Amniotic epithelial cell (primary cell): ENCODE measurements around the gene TMEM114.

Experiments used
- DNase-seq: peaks from one replicate; pipeline ENCODE4 v3.0.0-alpha.2; 2010; ENCODE audit warnings: low read depth

TMEM114 gene

DNA sequence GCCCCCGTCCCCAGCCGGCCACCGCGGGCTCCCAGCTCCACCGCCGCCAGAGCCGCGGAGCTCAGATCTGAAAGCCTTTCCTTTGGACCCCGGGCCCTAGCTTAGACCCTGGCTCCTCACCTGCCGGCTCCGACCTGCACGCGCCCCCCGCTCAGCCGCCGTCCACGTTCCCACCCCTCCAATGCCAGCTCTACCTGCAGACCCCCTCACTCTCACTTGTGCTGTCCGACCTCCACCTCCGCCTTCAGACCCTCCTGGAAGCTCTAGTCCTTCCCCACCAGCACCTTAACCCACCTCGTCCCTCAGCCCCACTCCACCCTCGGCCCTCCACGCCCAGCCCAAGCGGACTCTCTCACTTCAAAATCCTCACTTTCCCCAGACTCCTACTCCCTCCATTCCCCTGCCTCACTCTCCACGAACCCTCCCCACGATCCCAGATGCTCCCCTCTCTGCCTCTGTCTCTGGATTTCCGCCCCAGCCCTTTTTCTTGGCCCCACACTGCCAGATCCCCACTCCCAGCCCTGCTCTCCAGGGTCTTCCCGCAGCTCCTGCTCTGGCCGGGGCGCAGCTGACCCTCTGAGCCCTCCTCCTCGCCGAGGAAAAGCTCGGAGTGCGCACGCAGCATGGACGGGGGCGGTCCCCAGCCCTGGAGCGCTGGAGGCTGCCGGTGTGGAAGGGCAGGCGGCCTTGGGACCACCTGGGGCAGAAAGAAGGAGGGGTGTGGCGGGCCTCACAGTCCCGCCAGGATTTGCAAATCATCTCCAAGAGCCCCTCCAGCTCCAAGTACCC, at the start of gene TMEM114:
TMEM114 (minus strand) TSS at position 612 of the 789 bp plus-strand sequence. CDS start 673 bp downstream, outside the sequence.
- no peak for DNase-seq

DNA sequence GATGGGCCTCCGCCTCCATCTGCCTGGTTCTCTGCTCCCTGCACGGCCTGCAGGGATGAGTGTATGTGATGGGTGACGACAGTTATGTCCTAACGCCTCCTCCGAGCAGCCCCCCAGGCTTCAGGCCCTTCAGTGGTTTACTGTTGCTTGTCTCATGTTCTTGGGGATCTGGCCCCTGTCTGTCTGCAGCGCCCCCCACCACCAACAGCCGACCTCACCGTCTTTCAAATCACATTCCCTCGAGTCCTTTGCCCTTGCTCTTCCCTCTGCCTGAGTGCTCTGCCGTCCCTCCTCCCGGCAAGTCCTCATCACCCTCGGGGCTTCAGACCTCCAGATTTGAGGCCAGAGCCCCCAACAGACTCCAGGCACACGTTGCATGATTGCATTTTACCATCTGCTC, 49.4 kb upstream of the TMEM114 start:
- DNase-seq = no peak

DNA sequence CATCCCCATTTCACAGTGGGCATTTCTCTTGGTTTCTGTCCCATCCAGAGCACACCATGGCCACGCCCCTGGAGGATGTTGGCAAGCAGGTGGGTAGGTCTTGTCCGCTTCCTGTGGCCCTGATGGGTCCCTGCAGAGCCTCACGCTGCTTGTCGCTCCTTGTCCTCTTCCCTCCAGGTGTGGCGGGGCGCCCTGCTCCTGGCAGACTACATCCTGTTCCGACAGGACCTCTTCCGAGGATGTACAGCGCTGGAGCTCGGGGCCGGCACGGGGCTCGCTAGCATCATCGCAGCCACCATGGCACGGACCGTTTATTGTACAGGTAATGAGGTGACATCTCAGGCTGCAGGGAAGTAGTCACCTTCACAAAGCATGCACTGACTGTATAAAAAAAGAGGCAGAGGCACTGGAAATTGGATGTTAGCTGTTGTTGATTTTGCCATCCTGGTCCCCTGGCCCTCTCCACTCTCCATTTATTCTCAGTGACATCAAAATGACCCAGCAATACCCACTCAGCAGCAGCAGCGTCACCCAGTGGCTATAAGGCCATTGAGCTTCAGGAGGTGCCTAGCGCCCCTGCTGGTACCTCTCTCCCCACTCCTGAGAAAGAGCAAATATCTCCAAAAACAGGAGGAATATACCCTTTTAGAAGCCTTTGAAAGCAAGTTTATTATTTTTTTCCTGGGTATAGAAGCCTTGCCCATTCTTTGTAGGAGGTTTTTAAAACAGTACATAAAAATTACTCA, 44.9 kb upstream of the TMEM114 start:
- DNase-seq = peak; percentile 24

DNA sequence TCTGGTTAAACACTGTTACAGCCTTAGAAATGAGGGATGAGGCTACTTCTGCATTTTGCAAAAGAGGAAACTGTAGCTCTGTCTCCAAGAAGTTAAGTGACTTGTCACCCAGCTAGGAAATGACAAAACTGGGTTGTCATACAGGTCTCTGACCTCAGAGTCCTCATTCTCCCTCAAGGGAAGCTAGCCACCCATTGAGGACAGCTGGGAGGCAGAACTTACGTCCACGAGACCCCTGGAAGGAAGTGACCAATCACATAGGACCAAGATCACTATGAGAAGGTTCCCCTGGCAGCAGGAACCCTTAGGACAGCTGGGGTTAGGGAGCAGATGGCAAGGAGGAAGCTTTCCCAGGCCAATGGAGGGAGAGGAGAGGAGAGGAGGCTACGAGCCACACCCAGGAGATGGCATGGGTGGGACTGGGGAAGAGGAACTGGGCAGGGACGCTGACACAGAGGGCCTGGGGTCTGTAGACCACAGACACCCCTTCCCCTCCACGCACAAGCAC, 42.4 kb upstream of the TMEM114 start:
- DNase-seq = no peak

DNA sequence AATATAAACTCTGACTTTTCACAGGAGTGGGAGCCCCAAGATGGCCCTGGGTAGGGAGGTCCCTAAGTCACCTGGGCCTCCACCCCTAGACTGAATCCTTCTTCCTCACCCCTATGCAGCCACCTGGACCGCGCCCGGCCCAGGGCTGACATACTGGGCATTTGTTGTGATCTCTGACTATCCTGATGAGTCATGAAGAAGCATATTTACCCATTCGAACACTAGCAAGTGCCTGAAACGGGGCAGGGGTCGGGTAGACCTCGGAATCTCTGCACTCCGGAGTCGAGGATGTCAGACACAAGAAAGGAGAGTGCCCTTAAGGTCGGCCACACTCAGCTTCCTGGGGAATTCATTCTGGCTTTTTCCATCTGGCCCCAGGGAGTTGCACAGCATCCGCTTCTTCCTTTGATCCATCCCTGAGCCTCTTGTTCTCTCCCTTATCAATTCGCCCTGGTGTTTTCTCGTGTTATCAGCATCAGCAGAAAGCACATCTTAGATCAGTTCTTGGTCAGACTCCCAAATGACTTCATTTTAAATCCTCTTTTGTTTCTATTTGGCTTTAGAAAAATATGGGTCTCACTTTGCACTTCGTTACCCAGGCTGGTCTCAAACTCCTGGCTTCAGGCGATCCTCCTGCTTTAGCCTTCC, 41.6 kb upstream of the TMEM114 start:
- no peak for DNase-seq

DNA sequence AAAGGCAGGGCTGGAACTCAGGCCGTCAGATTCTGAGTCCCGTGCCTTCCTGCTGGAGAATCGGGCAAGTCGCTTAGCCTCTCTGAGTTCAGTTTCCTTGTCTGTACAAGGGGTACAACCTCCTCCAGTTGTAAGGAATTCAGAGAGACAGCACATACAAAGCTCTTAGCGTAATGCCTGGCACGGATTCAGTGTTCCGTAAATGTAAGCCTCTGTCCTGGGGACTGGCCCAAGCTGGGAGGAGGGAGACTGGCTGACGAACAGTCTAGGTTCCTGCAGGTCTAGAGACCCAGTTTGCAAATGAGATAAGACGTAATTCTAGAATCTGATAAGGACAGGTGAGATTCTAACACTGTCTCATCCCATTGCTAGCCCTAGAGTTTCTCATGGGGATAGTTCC, 41.1 kb upstream of the TMEM114 start:
- no peak for DNase-seq

DNA sequence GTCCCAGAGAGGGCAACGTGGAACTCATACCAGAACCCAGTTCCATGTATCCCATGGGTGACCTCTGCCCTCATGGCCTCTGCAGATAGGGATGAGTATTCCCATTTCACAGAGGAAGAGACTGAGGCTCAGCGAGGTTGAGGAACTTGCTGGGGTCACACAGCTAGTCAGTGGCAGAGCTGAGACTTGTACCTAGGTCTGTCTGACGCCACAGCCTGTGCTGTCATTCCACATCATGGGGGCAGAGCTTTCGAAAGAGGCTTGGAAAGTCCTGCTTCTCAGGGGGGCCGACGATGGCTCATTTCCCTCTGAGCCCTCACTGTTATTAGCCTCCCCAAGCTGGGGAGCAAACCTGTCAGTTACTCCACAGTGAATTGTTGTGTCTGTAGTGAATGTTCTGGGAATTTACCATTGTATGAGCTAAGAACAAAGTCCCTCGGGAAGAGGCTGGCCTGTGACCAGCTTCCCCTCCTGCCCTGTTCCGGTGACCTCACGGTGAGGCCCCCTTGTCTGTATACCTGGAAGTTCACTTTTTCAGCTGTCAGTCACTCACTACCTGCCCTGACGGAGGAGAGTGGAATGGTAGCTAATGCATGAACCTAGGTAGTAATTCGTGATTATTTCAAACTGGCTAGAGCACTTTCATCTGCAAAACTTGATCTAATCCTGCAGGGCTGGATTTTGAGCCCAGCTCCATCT, 40.1 kb upstream of the TMEM114 start:
- no peak for DNase-seq

DNA sequence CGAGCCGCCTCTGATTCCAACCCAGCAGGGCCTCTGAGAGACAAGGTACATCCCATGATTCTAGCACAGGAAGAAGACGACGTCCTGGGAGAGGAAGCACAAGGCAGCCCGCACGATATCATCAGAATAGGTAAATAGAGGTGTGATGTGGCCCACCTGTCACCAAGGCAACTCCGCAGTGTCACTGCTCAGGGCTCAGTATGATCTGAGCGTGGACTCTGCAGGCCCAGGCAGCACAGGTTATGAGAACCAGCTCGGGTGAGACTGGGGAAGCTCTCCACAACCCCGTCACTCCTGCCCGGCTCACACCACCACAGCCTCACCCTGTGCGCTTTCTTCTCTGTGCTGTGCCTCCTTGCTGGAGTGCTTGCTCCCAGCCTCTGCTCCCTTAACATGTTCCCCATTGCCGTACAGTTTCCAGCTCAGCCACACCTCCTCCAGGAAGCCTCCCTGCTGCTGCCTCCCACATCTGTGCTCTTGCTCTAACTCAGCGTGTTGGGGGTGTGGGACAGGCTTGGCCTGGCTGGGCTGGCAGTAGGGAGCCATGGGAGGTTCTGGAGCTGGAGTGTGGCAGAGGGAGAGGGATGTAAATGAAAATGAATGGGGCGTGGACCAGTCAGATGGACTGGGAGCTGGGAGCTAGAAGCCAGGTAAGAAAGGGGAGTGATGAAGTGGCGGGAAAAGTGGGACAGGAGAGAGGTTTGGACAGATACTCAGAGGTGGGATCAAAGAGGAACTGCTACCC, 38.8 kb upstream of the TMEM114 start:
- DNase-seq = no peak

DNA sequence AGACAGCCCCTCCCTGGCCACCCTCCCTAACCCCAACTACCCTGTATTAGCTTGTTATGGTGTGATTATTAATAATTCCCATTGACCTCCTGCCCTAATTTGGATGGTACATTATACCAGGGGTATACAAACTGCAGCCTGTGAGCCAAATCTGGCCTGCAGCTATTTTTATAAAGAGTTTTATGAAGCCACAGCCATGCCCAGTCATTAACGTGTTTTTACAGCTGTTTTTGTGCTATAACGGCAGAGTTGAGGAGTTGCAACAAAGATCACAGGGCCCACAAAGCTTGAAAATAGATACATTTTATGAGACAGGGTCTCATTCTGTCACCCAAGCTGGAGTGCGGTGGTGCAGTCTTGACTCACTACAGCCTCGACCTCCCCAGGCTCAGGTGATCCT, 37.1 kb upstream of the TMEM114 start:
- DNase-seq = no peak

DNA sequence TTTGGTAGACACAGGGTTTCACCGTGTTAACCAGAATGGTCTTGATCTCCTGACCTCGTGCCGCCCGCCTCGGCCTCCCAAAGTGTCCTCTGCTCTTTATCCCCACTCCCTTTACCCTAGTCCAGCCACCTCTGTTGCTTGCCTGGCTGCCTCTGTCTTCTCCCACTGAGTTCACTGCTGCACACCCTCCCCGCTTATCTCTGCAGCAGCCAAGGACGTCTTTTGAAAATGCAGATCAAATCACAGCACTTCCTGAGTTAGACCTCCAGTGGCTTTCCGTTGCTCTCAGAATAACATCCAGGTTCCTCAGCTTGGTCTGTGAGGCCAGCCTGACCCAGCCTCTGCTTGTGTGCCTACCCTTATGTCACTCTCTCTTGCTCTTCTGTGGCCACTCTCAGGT, 36.6 kb upstream of the TMEM114 start:
- no peak for DNase-seq

DNA sequence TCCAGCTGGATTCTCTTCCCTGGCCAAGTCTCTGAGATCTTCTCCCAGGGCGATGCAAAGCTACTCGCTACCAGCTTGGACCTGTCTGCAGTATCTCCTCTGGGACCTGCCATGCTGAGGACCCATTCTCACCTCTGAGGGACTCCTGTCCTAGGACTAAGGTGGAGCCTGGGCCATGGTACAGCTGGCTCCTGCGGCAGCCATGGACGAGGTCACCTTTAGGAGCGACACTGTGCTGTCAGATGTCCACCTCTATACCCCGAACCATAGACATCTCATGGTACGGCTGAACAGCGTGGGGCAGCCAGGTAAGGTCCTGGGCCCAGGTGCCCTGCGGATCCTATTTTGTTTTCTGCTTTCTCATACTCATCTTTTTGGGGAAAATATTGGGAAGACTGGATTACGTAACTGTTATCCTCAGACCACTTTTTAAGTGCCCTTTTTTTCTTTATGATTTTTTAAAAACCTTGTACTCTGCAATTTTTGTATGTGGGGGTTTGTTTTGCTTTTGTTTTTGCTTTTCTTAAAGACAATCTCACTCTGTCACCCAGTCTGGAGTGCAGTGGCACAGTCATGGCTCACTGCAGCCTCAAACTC, 35.3 kb upstream of the TMEM114 start:
- no peak for DNase-seq

DNA sequence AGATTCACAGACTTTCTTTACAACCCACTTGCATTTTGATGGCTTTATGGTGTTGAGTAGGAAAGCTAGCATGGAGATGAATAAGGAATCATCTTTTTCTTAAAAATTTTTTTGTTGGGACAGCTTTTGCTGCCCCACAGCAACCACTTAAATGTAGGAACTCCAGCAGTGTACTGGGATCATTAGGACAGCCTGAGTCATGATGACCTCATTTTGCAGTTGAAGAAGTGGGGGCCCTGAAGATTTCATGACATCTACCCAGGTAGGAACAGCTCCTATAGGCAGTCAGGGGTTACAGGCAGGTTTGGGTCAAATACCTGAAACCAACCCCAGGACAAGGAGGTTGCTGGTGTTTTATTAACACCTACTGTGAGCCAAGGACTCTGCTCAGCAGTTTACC, 33.3 kb upstream of the TMEM114 start:
- peak; percentile 32 for DNase-seq

DNA sequence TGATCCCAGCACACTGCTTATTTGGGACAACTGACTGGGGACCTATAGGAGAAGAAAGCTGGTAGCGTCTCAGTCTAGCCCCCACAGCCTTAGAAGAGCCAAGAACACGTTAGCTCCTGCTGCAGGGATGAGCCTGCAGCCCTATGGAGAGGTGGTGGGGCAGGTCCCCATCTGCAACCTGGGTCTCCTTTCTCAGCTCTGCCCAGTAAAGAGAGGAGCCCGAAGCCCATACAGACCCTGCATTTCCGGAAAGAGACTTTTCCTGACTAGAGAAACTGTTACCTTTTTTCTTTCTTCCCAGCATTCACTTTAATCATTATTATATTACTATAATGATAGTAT, 32.0 kb upstream of the TMEM114 start:
- DNase-seq = no peak

DNA sequence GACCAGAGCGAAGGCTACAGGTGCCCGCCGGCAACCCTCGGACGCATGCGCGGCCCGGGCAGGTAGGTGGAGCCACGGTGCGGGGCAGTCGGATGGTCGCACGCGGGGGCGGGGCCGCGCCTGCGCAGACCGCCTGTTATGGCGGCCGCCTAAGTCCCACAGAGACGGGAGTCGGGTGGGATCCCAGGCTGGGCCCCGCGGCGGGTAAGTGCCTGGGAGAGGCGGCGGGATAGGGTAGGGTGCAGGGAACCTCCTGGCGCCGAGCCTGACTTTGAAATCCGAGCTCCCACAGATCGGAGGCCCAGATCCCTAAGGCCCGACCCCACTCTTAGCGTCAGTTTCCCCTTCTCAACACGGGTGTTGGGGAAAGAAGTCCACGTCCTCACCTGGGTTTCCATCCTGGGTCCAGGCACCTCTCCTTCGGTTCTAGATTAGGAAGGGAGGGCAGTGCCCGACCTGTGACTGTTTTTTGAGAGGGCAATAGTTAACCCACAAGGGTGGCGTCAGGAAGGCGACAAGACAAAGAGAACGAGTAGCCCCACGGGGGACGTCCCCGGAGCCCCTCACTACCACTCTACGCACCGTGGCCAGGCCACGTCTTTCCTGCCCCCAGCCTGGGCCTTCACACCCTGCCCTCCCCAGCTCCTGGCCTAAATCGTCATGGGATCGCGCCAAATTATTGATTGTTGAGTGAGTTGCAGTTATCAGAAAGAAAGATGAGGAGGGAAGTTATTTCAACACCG, 31.4 kb upstream of the TMEM114 start, which contains the start of gene METTL22:
METTL22 (plus strand) TSS at position 127 of the 743 bp plus-strand sequence. CDS start 3,968 bp downstream, outside the sequence.
- peak; percentile 64 for DNase-seq

DNA sequence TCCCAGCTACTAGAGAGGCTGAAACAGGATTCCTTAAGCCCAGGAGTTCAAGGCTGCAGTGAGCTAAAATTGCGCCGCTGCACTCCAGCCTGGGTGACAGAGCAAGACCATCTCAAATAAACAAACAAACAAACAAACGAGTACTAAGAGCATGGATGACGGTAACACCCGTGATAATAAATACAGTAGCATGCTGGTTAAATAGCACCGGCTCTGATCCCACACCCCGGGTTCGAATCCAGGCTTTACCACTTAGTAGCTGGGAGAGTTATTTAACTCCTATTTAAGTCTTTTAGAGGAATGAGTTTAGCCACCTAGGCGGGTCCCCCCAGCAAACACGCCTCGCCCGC, 30.9 kb upstream of the TMEM114 start:
- no peak for DNase-seq

DNA sequence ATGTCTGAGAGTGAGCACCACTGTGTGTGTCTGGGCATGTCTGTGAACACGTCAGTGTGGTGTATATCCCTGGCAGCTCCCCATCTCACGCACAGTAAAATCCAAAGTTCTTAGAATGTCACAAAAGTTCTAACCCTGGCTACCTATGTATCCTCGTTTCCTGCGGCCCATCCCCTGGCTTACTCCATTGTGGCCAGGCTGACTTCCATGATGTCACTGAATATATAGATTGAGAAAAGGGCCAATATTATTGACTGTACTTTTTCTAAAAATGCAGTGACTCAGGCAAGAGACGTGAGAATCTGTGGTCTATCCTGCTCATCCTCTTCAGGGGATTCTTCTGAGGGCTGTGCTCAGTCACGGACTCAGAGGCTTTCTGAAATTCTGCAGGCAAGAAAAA, 30.2 kb upstream of the TMEM114 start:
- DNase-seq = no peak

DNA sequence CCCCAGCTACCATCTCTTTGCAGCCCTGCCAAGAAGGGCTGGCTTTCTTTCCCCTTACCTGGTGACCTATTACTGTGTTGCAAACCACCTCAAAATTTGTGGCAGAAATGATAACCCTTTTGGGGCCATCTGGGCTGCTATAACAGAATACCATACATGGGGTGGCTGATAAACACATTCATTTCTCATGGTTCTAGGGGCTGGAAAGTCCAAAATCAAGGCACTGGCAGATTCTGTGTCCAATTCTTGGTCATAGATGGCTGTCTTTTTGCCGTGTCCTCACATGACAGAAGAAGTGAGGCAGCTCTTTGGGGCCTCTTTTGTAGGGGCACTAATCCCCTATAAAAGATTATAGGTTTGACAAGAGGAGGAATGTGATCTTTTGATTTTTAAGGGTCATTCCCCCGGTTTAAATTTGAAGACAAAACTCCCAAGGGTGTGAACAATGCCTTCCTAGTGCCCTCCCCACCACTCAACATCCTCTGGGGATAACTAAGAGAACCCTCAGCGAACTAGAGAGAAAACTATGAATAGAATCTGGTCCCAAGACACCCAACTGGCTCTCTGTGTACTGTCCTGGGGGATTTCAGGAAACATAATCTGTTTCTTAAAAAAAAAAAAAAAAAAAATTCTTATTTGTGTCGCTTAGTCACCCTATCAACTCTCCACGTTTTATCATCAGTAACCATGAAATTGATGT, 29.5 kb upstream of the TMEM114 start:
- no peak for DNase-seq

DNA sequence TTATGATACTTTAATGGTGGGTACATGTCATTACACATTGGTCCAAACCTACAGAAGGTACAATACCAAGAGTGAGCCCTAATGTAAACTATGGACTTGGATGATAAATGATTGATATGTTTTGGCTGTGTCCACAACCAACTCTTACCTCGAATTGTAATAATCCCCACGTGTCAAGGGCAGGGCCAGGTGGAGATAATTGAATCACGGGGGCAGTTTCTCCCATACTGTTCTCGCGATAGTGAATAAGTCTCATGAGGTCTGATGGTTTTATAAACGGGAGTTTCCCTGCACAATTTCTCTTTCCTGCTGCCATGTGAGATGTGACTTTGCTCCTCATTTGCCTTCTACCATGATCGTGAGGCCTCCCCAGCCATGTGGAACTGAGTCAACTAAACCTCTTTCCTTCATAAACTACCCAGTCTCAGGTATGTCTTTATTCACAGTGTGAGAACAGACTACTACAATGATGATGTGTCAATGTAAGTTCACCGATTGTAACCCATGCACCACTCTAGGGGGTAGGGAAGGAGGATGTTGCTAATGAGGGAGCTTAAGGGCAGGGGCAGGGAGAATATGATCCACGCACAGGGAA, 24.2 kb upstream of the TMEM114 start:
- DNase-seq = no peak

DNA sequence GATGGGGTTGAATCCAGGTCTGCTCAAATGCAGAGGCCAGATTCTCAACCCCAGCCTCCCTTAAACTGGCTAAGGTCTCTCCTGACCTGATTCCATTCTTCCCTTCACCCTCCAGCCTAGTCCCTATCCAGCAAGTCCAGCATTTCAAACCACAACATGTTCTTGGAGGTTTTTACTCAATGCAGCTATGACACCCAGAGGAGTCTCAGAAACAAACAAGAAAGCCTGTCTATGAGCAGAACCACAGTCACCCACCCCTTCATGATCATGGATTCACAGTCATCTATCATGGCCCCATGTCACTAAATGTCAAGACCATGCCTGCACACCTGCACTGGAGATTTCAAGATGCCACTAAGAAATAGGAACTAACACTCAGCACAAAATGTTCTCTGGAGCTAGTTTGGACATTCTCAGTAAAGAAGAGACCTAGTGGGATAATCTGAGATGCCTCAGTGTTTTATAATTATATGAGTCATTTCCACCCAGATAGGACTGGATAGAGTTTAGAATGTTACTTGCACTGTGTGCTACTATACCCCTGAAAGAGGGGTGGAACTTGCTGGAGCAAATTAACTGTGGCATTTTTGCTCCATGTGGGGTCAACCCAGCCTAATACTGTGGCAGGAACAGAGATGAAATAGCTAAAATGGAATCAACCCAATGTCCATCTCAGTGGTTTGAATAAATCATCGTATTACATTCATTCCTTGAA, 21.7 kb upstream of the TMEM114 start:
- DNase-seq = peak; percentile 55
